CD4-positive, alpha-beta T cell (primary cell): ENCODE measurements around the gene RASSF8. TPM values are rescaled to one million over a fixed set of nuclear protein-coding genes. Genes with fewer than 3 reads are reported as not detected.

Experiments used
- ATAC-seq: fragments of 200-7000 bp; cut with Tn5 transposase; one replicate; pipeline ENCODE4 v1.10.0; 2022; ENCODE audit warnings: mild to moderate bottlenecking; ENCODE audit not compliant: poor library complexity
- CTCF ChIA-PET: fragments of 350-600 bp; sonication (Branson Sonifier 250); formaldehyde crosslinking; loops from one replicate; lab custom pipeline; 2021; ENCODE audit warnings: antibody characterized with exemption, inconsistent platforms; lab: Charles Lee
- POLR2A ChIA-PET: fragments of 350-600 bp; sonication (Branson Sonifier 250); formaldehyde crosslinking; loops from one replicate; lab custom pipeline; 2021; ENCODE audit warnings: antibody characterized with exemption, inconsistent platforms; lab: Charles Lee
- DNase-seq, 14 experiments: peaks; one replicate each; pipeline ENCODE4 v3.0.0-alpha.2; 2013 to 2020; ENCODE audit warnings: mixed read lengths in 2 of 14
- H3K27ac ChIP-seq, 2 donors: one replicate each; pipeline versions ENCODE4 v1.5.1 to v1.7.0; 2013; ENCODE audit warnings: low read length in 2 of 2, low read depth in 1 of 2, mild to moderate bottlenecking in 1 of 2
- H3K27me3 ChIP-seq, 2 experiments: 1 replicate in 1 of 2; 2 replicates in 1 of 2; pipeline versions ENCODE4 v1.6.1 to v1.7.0; 2013; ENCODE audit warnings: low read length in 2 of 2, control low read depth in 1 of 2, mild to moderate bottlenecking in 1 of 2, moderate library complexity in 1 of 2; ENCODE audit not compliant: insufficient read depth in 2 of 2, control insufficient read depth in 1 of 2
- H3K36me3 ChIP-seq: one replicate; pipeline ENCODE4 v1.6.1; 2013; ENCODE audit warnings: low read length, control low read depth; ENCODE audit not compliant: insufficient read depth
- H3K4me1 ChIP-seq: one replicate; pipeline ENCODE4 v1.6.1; 2013; ENCODE audit warnings: low read length, control low read depth; ENCODE audit not compliant: insufficient read depth
- H3K4me3 ChIP-seq: one replicate; pipeline ENCODE4 v1.5.1; 2013; ENCODE audit warnings: mild to moderate bottlenecking, low read length, moderate library complexity
- H3K9me3 ChIP-seq, 2 experiments: 1 replicate in 1 of 2; 2 replicates in 1 of 2; pipeline versions ENCODE4 v1.6.1 to v1.7.0; 2013; ENCODE audit warnings: low read length in 2 of 2, mild to moderate bottlenecking in 2 of 2, control low read depth in 1 of 2, moderate library complexity in 1 of 2; ENCODE audit not compliant: control insufficient read depth in 1 of 2, insufficient read depth in 1 of 2
- H3K27ac Mint-ChIP-seq: one replicate; pipeline ENCODE4 v1.8.0; 2020; ENCODE audit warnings: mixed read lengths
- H3K27me3 Mint-ChIP-seq: one replicate; pipeline ENCODE4 v1.8.0; 2021; ENCODE audit warnings: mixed read lengths
- H3K36me3 Mint-ChIP-seq: one replicate; pipeline ENCODE4 v1.8.0; 2021; ENCODE audit warnings: low read depth, mixed read lengths
- H3K4me1 Mint-ChIP-seq: one replicate; pipeline ENCODE4 v1.8.0; 2021; ENCODE audit warnings: low read depth, mixed read lengths
- H3K4me3 Mint-ChIP-seq: one replicate; pipeline ENCODE4 v1.8.0; 2020; ENCODE audit warnings: mild to moderate bottlenecking, mixed read lengths
- H3K9me3 Mint-ChIP-seq: one replicate; pipeline ENCODE4 v1.8.0; 2020; ENCODE audit warnings: mixed read lengths
- CTCF ChIP-seq: fragments of 200-600 bp; IDR thresholded peaks from one replicate; pipeline ENCODE4 v1.8.0; 2022; ENCODE audit warnings: antibody characterized with exemption, mild to moderate bottlenecking
- intact Hi-C, 2 experiments: fragments of 100-400 bp; cut with DNase I in 1 of 2; cut with micrococcal nuclease in 1 of 2; formaldehyde crosslinking; loops; one replicate each; pipeline versions ENCODE4 v1.15.1 to v1.9.0; 2023 to 2025; cut with DNase I, micrococcal nuclease
- total RNA-seq, 174 experiments: library from RNA in 2 of 174; stranded (reverse) in 2 of 174; gene quantifications; one replicate each; pipeline ENCODE4 v1.2.3 and lab custom pipeline; 2021 to 2026

The RASSF8 gene
- total RNA-seq, 2 experiments from 2014 or later: 0.71 to 1.4 TPM

GRCh38 chr12:26106347-26106746, 147.9 kb downstream of the RASSF8 start:
- no peaks in the 10 kb centered on the region for H3K4me1 Mint-ChIP-seq
- no peak overlapping the region for H3K27ac Mint-ChIP-seq
- Histone ChIP-seq H3K27me3 (peaks cover 7 to 9% of the 10 kb centered on the region in 2 experiments), H3K4me1 (no peaks in the 10 kb centered on the region), H3K9me3 (no peaks in the 10 kb centered on the region), H3K4me3 (no peak overlapping the region), H3K27ac (no peak overlapping the region), H3K36me3 (no peaks in the 10 kb centered on the region)
- H3K36me3 Mint-ChIP-seq: no peaks in the 10 kb centered on the region
- peaks cover 29% of the 10 kb centered on the region for H3K27me3 Mint-ChIP-seq
- no peak for DNase-seq
- TF ChIP-seq CTCF: no peak
- ATAC-seq: no peak
- intact Hi-C loops: loop anchor here in 1 of 2 experiments (10.0 kb wide), 1 partner anchor 918 kb away; the partner anchor contains the start of gene MED21
- POLR2A ChIA-PET: no interaction called here
- CTCF ChIA-PET: no interaction called here
- no peaks in the 10 kb centered on the region for H3K9me3 Mint-ChIP-seq
- H3K4me3 Mint-ChIP-seq: no peak overlapping the region

- Mint-ChIP-seq H3K27me3 (peaks cover 21% of the 10 kb centered on the region), H3K9me3 (no peaks in the 10 kb centered on the region), H3K36me3 (no peaks in the 10 kb centered on the region), H3K4me1 (peaks cover 4% of the 10 kb centered on the region), H3K4me3 (no peak overlapping the region), H3K27ac (no peak overlapping the region)
- Histone ChIP-seq H3K27me3 (peaks cover 7 to 13% of the 10 kb centered on the region in 2 experiments), H3K4me3 (no peak overlapping the region), H3K9me3 (no peaks in the 10 kb centered on the region), H3K4me1 (peaks cover 4% of the 10 kb centered on the region), H3K27ac (no peak overlapping the region), H3K36me3 (no peaks in the 10 kb centered on the region)
- no peak for TF ChIP-seq CTCF
- POLR2A ChIA-PET: no interaction called here
- intact Hi-C loops: loop anchor here in 1 of 2 experiments (10.0 kb wide), 1 partner anchor 916 kb away; the partner anchor contains the start of gene MED21
- no peak for ATAC-seq
- CTCF ChIA-PET: no interaction called here
- DNase-seq: no peak
Measured at GRCh38 chr12:26108915-26109314, 150.4 kb downstream of the RASSF8 start.

- H3K36me3 ChIP-seq: no peaks in the 10 kb centered on the region
- ATAC-seq (no peak), DNase-seq (no peak)
- H3K9me3 ChIP-seq: no peaks in the 10 kb centered on the region
- H3K27ac ChIP-seq: no peak overlapping the region
- H3K4me1 Mint-ChIP-seq: peaks cover 4% of the 10 kb centered on the region
- no peak overlapping the region for H3K27ac Mint-ChIP-seq
- TF ChIP-seq CTCF: no peak
- no peaks in the 10 kb centered on the region for H3K9me3 Mint-ChIP-seq
- ChIA-PET POLR2A (no interaction called here), CTCF (no interaction called here)
- H3K4me1 ChIP-seq: peaks cover 7% of the 10 kb centered on the region
- no peaks in the 10 kb centered on the region for H3K36me3 Mint-ChIP-seq
- peaks cover 2 to 12% of the 10 kb centered on the region in 2 experiments for H3K27me3 ChIP-seq
- no peak overlapping the region for H3K4me3 ChIP-seq
- intact Hi-C loops: loop anchor here in 1 of 2 experiments (10.0 kb wide), 1 partner anchor 915 kb away; the partner anchor contains the start of gene MED21
- peaks cover 18% of the 10 kb centered on the region for H3K27me3 Mint-ChIP-seq
- no peak overlapping the region for H3K4me3 Mint-ChIP-seq
Measured at GRCh38 chr12:26109343-26109881, 150.9 kb downstream of the RASSF8 start.
